ENCODE data around the gene SELP.

DNA sequence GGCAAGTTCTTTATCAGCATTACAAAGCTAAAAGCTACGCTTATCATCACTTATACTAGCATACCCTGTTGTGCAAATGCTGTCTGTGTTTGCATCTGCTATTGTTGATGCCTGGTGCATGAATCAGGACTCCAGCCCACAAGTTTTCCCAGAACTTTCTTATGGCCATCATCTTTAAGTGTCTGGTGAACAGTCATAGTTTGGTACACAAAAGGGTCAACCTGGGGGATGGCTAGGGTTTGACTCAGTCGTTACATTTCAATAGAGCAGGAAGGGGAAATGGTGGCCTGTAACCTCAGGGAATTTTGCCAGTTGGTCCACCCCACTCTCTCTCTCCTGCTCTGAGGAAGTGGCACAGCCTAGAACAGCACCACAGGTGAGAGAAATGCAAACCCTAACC is 46.1 kb upstream of the SELP start:
- no peak for TF ChIP-seq GATA2 (IDR thresholded peaks at IDR 0.05; ENCODE audit: low read depth, low read length)
- no peak for TF ChIP-seq GATA3 (IDR thresholded peaks at IDR 0.05; ENCODE audit: low read depth, low read length)

All from SH-SY5Y (cell line).